Loucy (cell line): Measurements from ENCODE around the gene SLC28A1.

Experiments used
- H2AFZ ChIP-seq: fragments of 200-600 bp; sonication (generic); 2 replicates; pipeline ENCODE4 v1.6.0; 2016; ENCODE audit warnings: antibody characterized with exemption, mild to moderate bottlenecking, low read length, moderate library complexity
- H3F3A ChIP-seq: fragments of 200-600 bp; 2 replicates; pipeline ENCODE4 v1.6.0; 2016; ENCODE audit warnings: antibody characterized with exemption, low read depth, mild to moderate bottlenecking
- H3K27me3 ChIP-seq: fragments of 200-600 bp; sonication (generic); 2 replicates; pipeline ENCODE4 v1.6.1; 2014; ENCODE audit warnings: low read length, mild to moderate bottlenecking; ENCODE audit not compliant: insufficient read depth, poor library complexity, severe bottlenecking
- H3K36me3 ChIP-seq: fragments of 200-600 bp; sonication (generic); 2 replicates; pipeline ENCODE4 v1.6.1; 2016; ENCODE audit warnings: low read length; ENCODE audit not compliant: insufficient read depth
- H3K4me1 ChIP-seq: fragments of 200-600 bp; sonication (generic); 2 replicates; pipeline ENCODE4 v1.5.1; 2014; ENCODE audit warnings: low read length, mild to moderate bottlenecking; ENCODE audit not compliant: insufficient read depth, poor library complexity, severe bottlenecking
- H3K4me2 ChIP-seq: fragments of 200-600 bp; sonication (generic); 2 replicates; pipeline ENCODE4 v1.6.0; 2014; ENCODE audit warnings: antibody characterized with exemption, low read length, low read depth, mild to moderate bottlenecking; ENCODE audit not compliant: poor library complexity, severe bottlenecking
- H3K4me3 ChIP-seq: fragments of 200-600 bp; sonication (generic); 2 replicates; pipeline ENCODE4 v1.5.1; 2014; ENCODE audit warnings: low read length, mild to moderate bottlenecking, mixed read lengths; ENCODE audit not compliant: poor library complexity, severe bottlenecking
- H3K79me2 ChIP-seq: fragments of 200-600 bp; sonication (generic); 2 replicates; pipeline ENCODE4 v1.6.1; 2014; ENCODE audit warnings: low read length; ENCODE audit not compliant: insufficient read depth
- H3K9ac ChIP-seq: fragments of 200-600 bp; sonication (generic); 2 replicates; pipeline ENCODE4 v1.6.0; 2014; ENCODE audit warnings: mild to moderate bottlenecking, low read depth, low read length, moderate library complexity; ENCODE audit not compliant: poor library complexity, severe bottlenecking
- H3K9me2 ChIP-seq: fragments of 200-600 bp; sonication (generic); replicated peaks from 2 replicates; pipeline ENCODE4 v1.6.1; 2016; ENCODE audit warnings: low read depth, low read length, mixed read lengths
- H3K9me3 ChIP-seq: fragments of 200-600 bp; sonication (generic); 2 replicates; pipeline ENCODE4 v1.6.1; 2014; ENCODE audit warnings: mild to moderate bottlenecking, antibody characterized with exemption, low read length, low read depth; ENCODE audit not compliant: insufficient read depth
- H4K20me1 ChIP-seq: fragments of 200-600 bp; sonication (generic); 2 replicates; pipeline ENCODE4 v1.6.0; 2014; ENCODE audit warnings: antibody characterized with exemption, low read length, mild to moderate bottlenecking; ENCODE audit not compliant: insufficient read depth, poor library complexity, severe bottlenecking
- EZH2phosphoT487 ChIP-seq: fragments of 200-600 bp; IDR thresholded peaks from 2 replicates; pipeline ENCODE4 v1.6.1; 2018; ENCODE audit warnings: antibody characterized with exemption, mild to moderate bottlenecking, moderate library complexity, borderline replicate concordance
- TF ChIP-seq, protein P1 (sequence below): fragments of 200-600 bp; sonication (generic); conservative IDR thresholded peaks from 2 replicates; pipeline ENCODE4 v1.5.1; 2014; ENCODE audit warnings: mild to moderate bottlenecking, antibody characterized with exemption, low read length

SLC28A1 gene

DNA sequence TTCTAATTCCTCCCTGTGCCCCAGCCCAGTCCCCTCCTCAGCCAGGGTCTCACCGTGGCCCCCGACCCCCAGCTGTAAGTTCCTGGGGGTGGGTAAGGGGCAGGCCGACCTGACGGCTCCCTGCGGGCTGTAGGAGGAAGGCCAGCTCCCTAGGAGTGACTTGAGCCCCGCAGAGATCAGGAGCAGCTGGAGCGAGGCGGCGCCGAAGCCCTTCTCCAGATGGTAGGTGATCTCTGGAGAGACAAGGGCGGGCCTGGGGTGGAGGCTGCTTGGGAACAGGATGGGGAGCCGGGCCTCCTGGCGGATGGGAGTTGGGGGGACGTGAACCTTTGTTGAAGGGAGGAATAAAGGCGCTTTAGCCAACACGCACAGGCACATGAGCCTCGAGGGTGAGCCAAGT lies 4.2 kb downstream of the SLC28A1 start:
- TF ChIP-seq EZH2phosphoT487 = no peak
- TF ChIP-seq, protein P1, sequence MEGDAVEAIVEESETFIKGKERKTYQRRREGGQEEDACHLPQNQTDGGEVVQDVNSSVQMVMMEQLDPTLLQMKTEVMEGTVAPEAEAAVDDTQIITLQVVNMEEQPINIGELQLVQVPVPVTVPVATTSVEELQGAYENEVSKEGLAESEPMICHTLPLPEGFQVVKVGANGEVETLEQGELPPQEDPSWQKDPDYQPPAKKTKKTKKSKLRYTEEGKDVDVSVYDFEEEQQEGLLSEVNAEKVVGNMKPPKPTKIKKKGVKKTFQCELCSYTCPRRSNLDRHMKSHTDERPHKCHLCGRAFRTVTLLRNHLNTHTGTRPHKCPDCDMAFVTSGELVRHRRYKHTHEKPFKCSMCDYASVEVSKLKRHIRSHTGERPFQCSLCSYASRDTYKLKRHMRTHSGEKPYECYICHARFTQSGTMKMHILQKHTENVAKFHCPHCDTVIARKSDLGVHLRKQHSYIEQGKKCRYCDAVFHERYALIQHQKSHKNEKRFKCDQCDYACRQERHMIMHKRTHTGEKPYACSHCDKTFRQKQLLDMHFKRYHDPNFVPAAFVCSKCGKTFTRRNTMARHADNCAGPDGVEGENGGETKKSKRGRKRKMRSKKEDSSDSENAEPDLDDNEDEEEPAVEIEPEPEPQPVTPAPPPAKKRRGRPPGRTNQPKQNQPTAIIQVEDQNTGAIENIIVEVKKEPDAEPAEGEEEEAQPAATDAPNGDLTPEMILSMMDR = no peak
- H3K9me3 ChIP-seq = no peaks in the 10 kb centered on the region

DNA sequence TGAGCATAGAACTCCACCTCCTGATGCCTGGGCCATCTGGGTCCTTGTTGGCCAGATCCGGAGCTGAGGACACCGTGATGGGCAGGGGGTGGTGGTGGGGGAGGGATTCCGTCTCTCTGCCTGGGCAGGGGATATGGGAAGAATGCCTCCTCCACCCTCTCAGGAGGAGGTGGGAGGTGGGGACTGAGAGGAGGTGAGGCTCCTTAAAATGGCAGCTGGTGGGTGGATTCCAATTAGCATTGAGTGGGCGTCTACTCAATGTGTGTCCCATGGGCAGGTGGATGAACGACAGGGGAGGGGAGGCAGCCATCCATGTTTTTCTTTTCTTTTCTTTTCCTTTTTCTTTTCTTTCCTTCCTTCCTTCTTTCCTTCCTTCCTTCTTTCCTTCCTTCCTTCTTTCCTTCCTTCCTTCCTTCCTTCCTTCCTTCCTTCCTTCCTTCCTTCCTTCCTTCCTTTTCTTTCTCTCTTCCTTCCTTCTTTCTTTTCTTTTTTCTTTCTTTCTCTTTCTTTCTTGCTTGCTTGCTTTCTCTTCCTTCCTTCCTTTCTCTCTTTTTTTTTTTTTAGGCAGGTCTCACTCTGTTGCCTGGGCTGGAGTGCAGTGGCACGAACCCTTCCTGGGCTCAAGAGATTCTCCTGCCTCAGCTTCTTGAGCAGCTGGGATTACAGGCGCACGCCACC lies 5.0 kb downstream of the SLC28A1 start:
- TF ChIP-seq, protein P1 = no peak
- no peak for TF ChIP-seq EZH2phosphoT487
- Histone ChIP-seq H2AFZ (no peak overlapping the region), H3K4me2 (no peak overlapping the region), H3K27me3 (no peaks in the 10 kb centered on the region), H3K9ac (no peak overlapping the region), H3K9me2 (no peaks in the 10 kb centered on the region), H3K4me3 (no peak overlapping the region), H3F3A (no peaks in the 10 kb centered on the region), H4K20me1 (no peaks in the 10 kb centered on the region), H3K36me3 (no peaks in the 10 kb centered on the region), H3K9me3 (no peaks in the 10 kb centered on the region), H3K79me2 (no peaks in the 10 kb centered on the region), H3K4me1 (no peaks in the 10 kb centered on the region)

More for the DNA sequence above, 4.2 kb downstream of the SLC28A1 start:
- Histone ChIP-seq H3K79me2 (no peaks in the 10 kb centered on the region), H3K4me3 (no peak overlapping the region), H3K4me2 (no peak overlapping the region), H3K9me2 (no peaks in the 10 kb centered on the region), H3K27me3 (no peaks in the 10 kb centered on the region), H3F3A (no peaks in the 10 kb centered on the region), H3K9ac (no peak overlapping the region), H3K4me1 (no peaks in the 10 kb centered on the region), H4K20me1 (no peaks in the 10 kb centered on the region), H2AFZ (no peak overlapping the region), H3K36me3 (no peaks in the 10 kb centered on the region)

DNA sequence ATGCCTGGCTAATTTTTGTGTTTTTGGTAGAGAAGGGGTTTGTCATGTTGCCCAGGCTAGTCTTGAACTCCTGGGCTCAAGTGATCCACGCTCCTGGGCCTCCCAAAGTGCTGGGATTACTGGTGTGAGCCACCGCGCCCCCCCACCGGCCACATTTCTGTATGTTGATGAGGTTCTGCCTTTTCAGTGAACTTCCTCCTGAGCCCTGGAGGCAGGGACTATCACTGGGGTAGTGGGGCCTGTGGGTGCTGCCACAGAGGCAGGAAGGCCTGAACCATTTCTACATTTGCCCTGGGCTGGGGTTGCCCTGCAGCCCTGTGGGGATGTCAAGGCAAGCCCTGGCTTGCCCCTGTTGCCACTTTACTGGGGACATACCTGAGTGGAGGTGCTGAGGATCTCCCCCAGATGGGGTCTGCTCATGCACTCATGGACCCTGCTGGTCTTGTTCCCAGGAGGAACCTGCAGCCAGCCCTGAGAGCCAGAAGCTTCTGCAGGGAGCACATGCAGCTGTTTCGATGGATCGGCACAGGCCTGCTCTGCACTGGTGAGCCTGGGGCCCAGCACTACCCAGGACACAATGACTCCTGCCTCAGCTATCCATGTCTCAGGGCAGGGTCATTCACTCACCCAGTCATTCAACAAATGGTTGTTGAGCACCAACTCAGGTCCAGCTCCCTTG lies 5.7 kb downstream of the SLC28A1 start:
- Histone ChIP-seq H4K20me1 (no peaks in the 10 kb centered on the region), H3K9me2 (no peaks in the 10 kb centered on the region), H2AFZ (no peak overlapping the region; the same call in 1 of the 2 replicates), H3K79me2 (no peaks in the 10 kb centered on the region), H3K4me2 (no peak overlapping the region), H3K36me3 (no peaks in the 10 kb centered on the region), H3K4me3 (no peak overlapping the region), H3K4me1 (no peaks in the 10 kb centered on the region), H3K27me3 (no peaks in the 10 kb centered on the region), H3K9me3 (no peaks in the 10 kb centered on the region), H3K9ac (no peak overlapping the region), H3F3A (no peaks in the 10 kb centered on the region)
- TF ChIP-seq, protein P1 = no peak
- no peak for TF ChIP-seq EZH2phosphoT487
